Measurements from ENCODE around the gene ZDHHC1. TPM values are rescaled to one million over a fixed set of nuclear protein-coding genes. Genes with fewer than 3 reads are reported as not detected.
A peak's percentile ranks its signal among the peaks of the same experiment; 100 is the strongest.

Gene ZDHHC1
- total and polyA plus RNA-seq, 3 donors from 2014 or later = 26.7 to 62.7 (median 62.0) TPM

- Histone ChIP-seq H3K9me3 (no peaks in the 10 kb centered on the region), H3K27me3 (no peaks in the 10 kb centered on the region), H3K36me3 (ENCODE audit: low read depth, missing control alignments) (no peaks in the 10 kb centered on the region), H3K27ac (no peak overlapping the region), H3K4me3 (peak overlapping the region; percentile 47 to 58), H3K4me1 (peaks cover 27% of the 10 kb centered on the region)
- TF ChIP-seq CTCF (IDR thresholded peaks at IDR 0.05) (no peak), POLR2A (IDR thresholded peaks at IDR 0.05) (no peak)
- WGBS, 2 donors = 0% methylated on average over 24 of the region's 53 CpGs; no CpG with 5 or more reads in 1 of the 2 donors
- intact Hi-C loops (cut with DNase I; ENCODE audit: low total_unique reads) = no loop called here
- no peak for DNase-seq
Observed at GRCh38 chr16:67430504-67430976, 14.3 kb upstream of the ZDHHC1 start.

GRCh38 chr16:67429799-67430503, 13.7 kb upstream of the ZDHHC1 start:
- no peaks in the 10 kb centered on the region for H3K36me3 ChIP-seq (ENCODE audit: low read depth, missing control alignments)
- no peak overlapping the region for H3K27ac ChIP-seq
- peaks cover 27% of the 10 kb centered on the region for H3K4me1 ChIP-seq
- intact Hi-C loops (cut with DNase I; ENCODE audit: low total_unique reads) = loop anchor here (5.0 kb wide), 1 partner anchor 37 kb away; no protein-coding TSS in a partner anchor
- no peaks in the 10 kb centered on the region for H3K9me3 ChIP-seq
- WGBS, 2 donors = 11 to 31% methylated on average over 3 to 13 of the region's 13 CpGs
- no peak for TF ChIP-seq CTCF (IDR thresholded peaks at IDR 0.05)
- TF ChIP-seq POLR2A (IDR thresholded peaks at IDR 0.05) = no peak
- H3K4me3 ChIP-seq = peak overlapping the region; percentile 47 to 58
- no peak for DNase-seq
- H3K27me3 ChIP-seq = no peaks in the 10 kb centered on the region

GRCh38 chr16:67429053-67429798, 12.9 kb upstream of the ZDHHC1 start:
- Histone ChIP-seq H3K36me3 (ENCODE audit: low read depth, missing control alignments) (no peaks in the 10 kb centered on the region), H3K9me3 (no peaks in the 10 kb centered on the region), H3K4me1 (peaks cover 30% of the 10 kb centered on the region), H3K4me3 (no peak overlapping the region), H3K27ac (no peak overlapping the region), H3K27me3 (no peaks in the 10 kb centered on the region)
- TF ChIP-seq CTCF (IDR thresholded peaks at IDR 0.05) (no peak), POLR2A (IDR thresholded peaks at IDR 0.05) (no peak)
- 81 to 87% methylated on average over 2 to 3 of the region's 3 CpGs for WGBS, 2 donors
- intact Hi-C loops (cut with DNase I; ENCODE audit: low total_unique reads) = loop anchor here (5.0 kb wide), 1 partner anchor 38 kb away; no protein-coding TSS in a partner anchor
- no peak for DNase-seq

- WGBS, 2 donors = 24 to 52% methylated on average over 8 to 11 of the region's 11 CpGs
- intact Hi-C loops (cut with DNase I; ENCODE audit: low total_unique reads) = loop anchor here (5.0 kb wide), 1 partner anchor 39 kb away; no protein-coding TSS in a partner anchor
- H3K4me1 ChIP-seq = peaks cover 37% of the 10 kb centered on the region
- H3K27me3 ChIP-seq = no peaks in the 10 kb centered on the region
- peak; percentile 81 for DNase-seq
- no peaks in the 10 kb centered on the region for H3K36me3 ChIP-seq (ENCODE audit: low read depth, missing control alignments)
- no peaks in the 10 kb centered on the region for H3K9me3 ChIP-seq
- no peak overlapping the region for H3K4me3 ChIP-seq
- TF ChIP-seq POLR2A (IDR thresholded peaks at IDR 0.05) = no peak
- TF ChIP-seq CTCF (IDR thresholded peaks at IDR 0.05) = peak; percentile 65 to 75 (median 73)
- H3K27ac ChIP-seq = no peak overlapping the region
Observed at GRCh38 chr16:67428146-67428731, 12.0 kb upstream of the ZDHHC1 start.

All from testis (tissue), 3 donors.